DMS114 treated with DMSO at 0.1 percent for 48 hours (cell line): ENCODE results near the gene PHLPP1.
"Not testable (repeated sequence)": the region's sequence is repeated elsewhere in the genome, so short reads cannot be mapped to it uniquely, and the experiment has no call there.

Source experiments
- DNase-seq: peaks from one replicate; lab custom pipeline; 2025; ENCODE audit not compliant: unreplicated experiment; lab: John Stamatoyannopoulos, UW

PHLPP1 gene

GRCh38 chr18:62807396-62807795 is 92.1 kb downstream of the PHLPP1 start:
- DNase-seq: no peak

- no peak for DNase-seq
Measured at GRCh38 chr18:62808123-62808522, 92.8 kb downstream of the PHLPP1 start.

GRCh38 chr18:62809445-62809844 is 94.1 kb downstream of the PHLPP1 start:
- not testable (repeated sequence) for DNase-seq

GRCh38 chr18:62809900-62810299 is 94.6 kb downstream of the PHLPP1 start:
- no peak for DNase-seq

GRCh38 chr18:62810682-62811081 is 95.3 kb downstream of the PHLPP1 start:
- no peak for DNase-seq

GRCh38 chr18:62811674-62812073 is 96.3 kb downstream of the PHLPP1 start:
- DNase-seq: no peak

- no peak for DNase-seq
Measured at GRCh38 chr18:62812242-62812641, 96.9 kb downstream of the PHLPP1 start.

- no peak for DNase-seq
Measured at GRCh38 chr18:62812876-62813275, 97.5 kb downstream of the PHLPP1 start.

- DNase-seq: peak; percentile 21
Measured at GRCh38 chr18:62814132-62814759, 98.9 kb downstream of the PHLPP1 start.

- no peak for DNase-seq
Measured at GRCh38 chr18:62825382-62825781, 110.0 kb downstream of the PHLPP1 start.

- no peak for DNase-seq
Measured at GRCh38 chr18:62827397-62827796, 112.1 kb downstream of the PHLPP1 start.

- DNase-seq: no peak
Measured at GRCh38 chr18:62828091-62828640, 112.8 kb downstream of the PHLPP1 start.

- no peak for DNase-seq
Measured at GRCh38 chr18:62828852-62829251, 113.5 kb downstream of the PHLPP1 start.

GRCh38 chr18:62829936-62830335 is 114.6 kb downstream of the PHLPP1 start:
- DNase-seq: no peak

GRCh38 chr18:62832282-62832681 is 116.9 kb downstream of the PHLPP1 start:
- no peak for DNase-seq

- DNase-seq: no peak
Measured at GRCh38 chr18:62833494-62833893, 118.2 kb downstream of the PHLPP1 start.

GRCh38 chr18:62834715-62835114 is 119.4 kb downstream of the PHLPP1 start:
- DNase-seq: no peak

GRCh38 chr18:62837011-62837410 is 121.7 kb downstream of the PHLPP1 start:
- DNase-seq: no peak

GRCh38 chr18:62838475-62839098 is 123.2 kb downstream of the PHLPP1 start:
- no peak for DNase-seq

- no peak for DNase-seq
Measured at GRCh38 chr18:62839874-62840713, 124.8 kb downstream of the PHLPP1 start.

- no peak for DNase-seq
Measured at GRCh38 chr18:62841405-62841804, 126.1 kb downstream of the PHLPP1 start.

GRCh38 chr18:62842898-62843297 is 127.6 kb downstream of the PHLPP1 start:
- no peak for DNase-seq
